Activated CD4-positive, CD25-positive, alpha-beta regulatory T cell treated with anti-CD3 and anti-CD28 coated beads, Interleukin-2, amount 50 U/mL, for 24 hours (primary cell): ENCODE results near the gene TAF12.
"Not testable (repeated sequence)": the region's sequence is repeated elsewhere in the genome, so short reads cannot be mapped to it uniquely, and the experiment has no call there.

Source experiments
- ATAC-seq, 2 donors: fragments of 150-1000 bp; cut with Tn5 transposase; one replicate each; pipeline ENCODE4 v1.10.0; 2021; ENCODE audit warnings: mild to moderate bottlenecking in 1 of 2, moderate library complexity in 1 of 2

The TAF12 gene

GRCh38 chr1:28642056-28642846 lies 616 bp downstream of the TAF12 start:
- peak; percentile 2 to 15 for ATAC-seq

- ATAC-seq, result no peak
Observed at GRCh38 chr1:28640766-28641165, 2.1 kb downstream of the TAF12 start.

- ATAC-seq, result no peak
Observed at GRCh38 chr1:28632560-28632959, 10.3 kb downstream of the TAF12 start.

GRCh38 chr1:28631713-28632112 lies 11.2 kb downstream of the TAF12 start:
- no peak for ATAC-seq

- ATAC-seq, result no peak
Observed at GRCh38 chr1:28613175-28613574, 29.7 kb downstream of the TAF12 start.

- no peak for ATAC-seq
Observed at GRCh38 chr1:28606771-28607170, 36.1 kb downstream of the TAF12 start.

GRCh38 chr1:28604962-28605361 lies 37.9 kb downstream of the TAF12 start:
- no peak for ATAC-seq

GRCh38 chr1:28604411-28604810 lies 38.5 kb downstream of the TAF12 start:
- ATAC-seq, result no peak

- no peak for ATAC-seq
Observed at GRCh38 chr1:28602536-28603439, 40.1 kb downstream of the TAF12 start.

GRCh38 chr1:28601696-28602095 lies 41.2 kb downstream of the TAF12 start:
- ATAC-seq, result peak in 1 of 2 donors; percentile 17

GRCh38 chr1:28596276-28596675 lies 46.6 kb downstream of the TAF12 start:
- not testable (repeated sequence) for ATAC-seq

- no peak for ATAC-seq
Observed at GRCh38 chr1:28595412-28596191, 47.3 kb downstream of the TAF12 start.

- ATAC-seq, result not testable (repeated sequence)
Observed at GRCh38 chr1:28594686-28595411, 48.0 kb downstream of the TAF12 start.

- not testable (repeated sequence) for ATAC-seq
Observed at GRCh38 chr1:28593988-28594356, 48.9 kb downstream of the TAF12 start.

- peak; percentile 52 to 55 for ATAC-seq
Observed at GRCh38 chr1:28592321-28593071, 50.4 kb downstream of the TAF12 start.

GRCh38 chr1:28591708-28592320 lies 51.1 kb downstream of the TAF12 start, which contains the start of gene RAB42:
Gene RAB42 (plus strand): TSS chr1:28592265. CDS start chr1:28592512, 247 bp downstream.
- peak; percentile 63 to 64 for ATAC-seq

GRCh38 chr1:28586585-28587391 lies 56.1 kb downstream of the TAF12 start:
- not testable (repeated sequence) for ATAC-seq

GRCh38 chr1:28582248-28582615 lies 60.6 kb downstream of the TAF12 start:
- no peak for ATAC-seq

GRCh38 chr1:28581531-28582247 lies 61.2 kb downstream of the TAF12 start:
- peak; percentile 87 to 90 for ATAC-seq
